Ishikawa (cell line): Measurements from ENCODE around the gene NDFIP1.

Experiments used
- CEBPB ChIP-seq: IDR thresholded peaks from 2 replicates; pipeline ENCODE4 v1.6.1; 2012
- CREB1 ChIP-seq: IDR thresholded peaks from 2 replicates; pipeline ENCODE4 v1.6.1; 2012; ENCODE audit warnings: low read depth
- EGR1 ChIP-seq: IDR thresholded peaks from 2 replicates; pipeline ENCODE4 v1.6.1; 2012
- EP300 ChIP-seq: IDR thresholded peaks from 2 replicates; pipeline ENCODE4 v1.6.1; 2012; ENCODE audit warnings: borderline replicate concordance
- FOXM1 ChIP-seq: IDR thresholded peaks from 2 replicates; pipeline ENCODE4 v1.6.1; 2012; ENCODE audit warnings: low read depth, borderline replicate concordance
- NFIC ChIP-seq: IDR thresholded peaks from 2 replicates; pipeline ENCODE4 v1.6.1; 2012
- RAD21 ChIP-seq: IDR thresholded peaks from 2 replicates; pipeline ENCODE4 v1.6.1; 2012; ENCODE audit warnings: low read depth
- TAF1 ChIP-seq: IDR thresholded peaks from 2 replicates; pipeline ENCODE4 v1.6.1; 2012; ENCODE audit warnings: low read depth, mild to moderate bottlenecking
- TCF12 ChIP-seq: IDR thresholded peaks from 2 replicates; pipeline ENCODE4 v1.6.1; 2012; ENCODE audit warnings: low read depth
- TEAD4 ChIP-seq: IDR thresholded peaks from 2 replicates; pipeline ENCODE4 v1.6.1; 2012
- YY1 ChIP-seq: IDR thresholded peaks from 2 replicates; pipeline ENCODE4 v1.6.1; 2012; ENCODE audit warnings: low read depth
- ZBTB7A ChIP-seq: IDR thresholded peaks from 2 replicates; pipeline ENCODE4 v1.6.1; 2012; ENCODE audit warnings: low read depth
- TF ChIP-seq, protein P1 (sequence below): IDR thresholded peaks from 2 replicates; pipeline ENCODE4 v1.6.1; 2012
- TF ChIP-seq, protein P2 (sequence below): IDR thresholded peaks from 2 replicates; pipeline ENCODE4 v1.6.1; 2012
- TF ChIP-seq, protein P3 (sequence below): IDR thresholded peaks from 2 replicates; pipeline ENCODE4 v1.6.1; 2012; ENCODE audit warnings: low read depth, mild to moderate bottlenecking

Gene NDFIP1

DNA sequence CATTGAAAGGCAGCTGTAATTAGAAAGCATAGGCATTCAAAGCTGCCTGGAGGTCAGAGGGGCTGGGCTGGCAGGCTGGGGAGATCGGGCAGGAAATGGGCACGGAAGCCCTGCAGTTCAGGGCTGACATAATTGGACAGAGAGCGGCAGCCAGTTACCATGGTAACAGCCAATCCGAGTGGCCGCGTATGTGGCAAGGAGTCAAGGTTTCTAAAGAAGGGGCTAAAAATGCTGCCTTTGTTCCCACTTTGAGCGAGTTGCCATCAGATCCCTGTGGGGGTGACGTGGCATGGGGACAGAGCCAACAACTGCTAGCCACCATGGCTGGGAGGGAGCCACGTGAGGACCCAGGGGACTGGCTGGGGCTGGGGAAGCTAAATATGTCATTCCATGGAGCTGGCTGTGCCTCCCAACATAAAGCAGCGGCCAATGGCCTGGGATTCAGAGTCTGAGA is 44.7 kb upstream of the NDFIP1 start:
- TF ChIP-seq, protein P1, sequence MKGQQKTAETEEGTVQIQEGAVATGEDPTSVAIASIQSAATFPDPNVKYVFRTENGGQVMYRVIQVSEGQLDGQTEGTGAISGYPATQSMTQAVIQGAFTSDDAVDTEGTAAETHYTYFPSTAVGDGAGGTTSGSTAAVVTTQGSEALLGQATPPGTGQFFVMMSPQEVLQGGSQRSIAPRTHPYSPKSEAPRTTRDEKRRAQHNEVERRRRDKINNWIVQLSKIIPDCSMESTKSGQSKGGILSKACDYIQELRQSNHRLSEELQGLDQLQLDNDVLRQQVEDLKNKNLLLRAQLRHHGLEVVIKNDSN = peak; percentile 62
- TF ChIP-seq TCF12 = no peak
- 0 out of 2 replicates have a peak, but pooled peaks have one; percentile 16 for TF ChIP-seq NFIC
- TF ChIP-seq CREB1 = no peak
- TF ChIP-seq RAD21 = no peak
- TF ChIP-seq FOXM1 = no peak
- TF ChIP-seq EP300 = no peak
- no peak for TF ChIP-seq EGR1
- TF ChIP-seq, protein P2, sequence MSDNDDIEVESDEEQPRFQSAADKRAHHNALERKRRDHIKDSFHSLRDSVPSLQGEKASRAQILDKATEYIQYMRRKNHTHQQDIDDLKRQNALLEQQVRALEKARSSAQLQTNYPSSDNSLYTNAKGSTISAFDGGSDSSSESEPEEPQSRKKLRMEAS = peak; percentile 37; the same call in 1 of the 2 replicates

DNA sequence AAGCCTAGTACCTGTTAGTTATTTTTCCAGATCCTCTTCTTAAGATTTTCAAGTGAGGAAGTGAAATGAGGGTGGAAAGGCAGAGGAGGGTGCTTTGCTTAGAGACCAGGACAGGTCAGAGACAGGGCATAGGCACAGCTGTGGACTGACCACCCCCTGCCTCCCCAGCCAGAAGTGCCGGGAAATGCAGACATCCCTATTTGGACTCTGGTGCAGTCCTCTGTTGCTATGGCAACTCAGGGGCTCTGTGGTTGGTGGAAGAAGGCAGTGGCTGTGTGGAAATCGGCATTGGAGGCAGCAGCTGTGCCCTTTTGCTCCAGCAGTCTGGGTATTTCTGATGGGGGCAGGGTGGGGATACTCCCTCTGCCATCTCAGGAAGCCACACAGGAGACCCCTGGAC is 43.3 kb upstream of the NDFIP1 start:
- no peak for TF ChIP-seq NFIC
- TF ChIP-seq, protein P2 = no peak
- TF ChIP-seq CEBPB = no peak
- TF ChIP-seq EP300 = no peak

DNA sequence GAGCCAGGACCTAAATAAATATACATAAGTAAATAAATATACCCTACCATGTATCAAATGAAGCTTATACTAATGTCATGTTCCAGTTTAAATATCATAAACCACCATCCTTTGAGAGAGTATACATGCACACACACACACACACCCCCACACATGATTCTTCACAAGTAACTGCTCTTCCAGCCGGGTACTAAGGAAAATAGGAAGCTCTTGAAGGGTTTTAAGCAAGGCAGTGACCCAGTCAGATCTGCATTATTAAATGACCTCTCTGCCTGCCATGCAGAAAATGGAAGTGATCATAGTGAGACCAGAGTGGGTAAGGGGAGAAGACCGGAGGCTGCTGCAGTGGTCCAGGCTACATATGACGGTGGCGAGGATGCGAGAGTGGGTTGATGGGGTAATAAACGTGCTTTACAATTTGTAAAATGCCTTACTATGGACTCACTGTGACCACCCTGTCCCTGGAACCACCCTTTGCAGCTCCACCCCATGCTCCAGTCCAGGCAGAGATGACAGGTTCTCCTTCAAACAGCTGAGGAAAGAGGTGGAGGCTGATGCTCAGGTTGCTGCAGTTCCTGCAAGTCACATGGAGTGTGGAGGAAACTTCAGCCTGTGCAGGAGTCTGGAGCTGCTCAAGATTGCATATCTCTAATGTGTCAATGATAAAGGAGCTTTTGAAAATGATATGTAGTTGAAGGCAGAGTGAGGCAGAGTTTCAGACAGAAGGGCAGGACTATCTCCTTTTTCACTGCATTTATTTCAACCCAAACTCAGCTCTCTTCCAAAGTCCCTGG is 38.8 kb upstream of the NDFIP1 start:
- TF ChIP-seq, protein P3, sequence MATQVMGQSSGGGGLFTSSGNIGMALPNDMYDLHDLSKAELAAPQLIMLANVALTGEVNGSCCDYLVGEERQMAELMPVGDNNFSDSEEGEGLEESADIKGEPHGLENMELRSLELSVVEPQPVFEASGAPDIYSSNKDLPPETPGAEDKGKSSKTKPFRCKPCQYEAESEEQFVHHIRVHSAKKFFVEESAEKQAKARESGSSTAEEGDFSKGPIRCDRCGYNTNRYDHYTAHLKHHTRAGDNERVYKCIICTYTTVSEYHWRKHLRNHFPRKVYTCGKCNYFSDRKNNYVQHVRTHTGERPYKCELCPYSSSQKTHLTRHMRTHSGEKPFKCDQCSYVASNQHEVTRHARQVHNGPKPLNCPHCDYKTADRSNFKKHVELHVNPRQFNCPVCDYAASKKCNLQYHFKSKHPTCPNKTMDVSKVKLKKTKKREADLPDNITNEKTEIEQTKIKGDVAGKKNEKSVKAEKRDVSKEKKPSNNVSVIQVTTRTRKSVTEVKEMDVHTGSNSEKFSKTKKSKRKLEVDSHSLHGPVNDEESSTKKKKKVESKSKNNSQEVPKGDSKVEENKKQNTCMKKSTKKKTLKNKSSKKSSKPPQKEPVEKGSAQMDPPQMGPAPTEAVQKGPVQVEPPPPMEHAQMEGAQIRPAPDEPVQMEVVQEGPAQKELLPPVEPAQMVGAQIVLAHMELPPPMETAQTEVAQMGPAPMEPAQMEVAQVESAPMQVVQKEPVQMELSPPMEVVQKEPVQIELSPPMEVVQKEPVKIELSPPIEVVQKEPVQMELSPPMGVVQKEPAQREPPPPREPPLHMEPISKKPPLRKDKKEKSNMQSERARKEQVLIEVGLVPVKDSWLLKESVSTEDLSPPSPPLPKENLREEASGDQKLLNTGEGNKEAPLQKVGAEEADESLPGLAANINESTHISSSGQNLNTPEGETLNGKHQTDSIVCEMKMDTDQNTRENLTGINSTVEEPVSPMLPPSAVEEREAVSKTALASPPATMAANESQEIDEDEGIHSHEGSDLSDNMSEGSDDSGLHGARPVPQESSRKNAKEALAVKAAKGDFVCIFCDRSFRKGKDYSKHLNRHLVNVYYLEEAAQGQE = no peak
- TF ChIP-seq CREB1 (no peak), RAD21 (no peak)

DNA sequence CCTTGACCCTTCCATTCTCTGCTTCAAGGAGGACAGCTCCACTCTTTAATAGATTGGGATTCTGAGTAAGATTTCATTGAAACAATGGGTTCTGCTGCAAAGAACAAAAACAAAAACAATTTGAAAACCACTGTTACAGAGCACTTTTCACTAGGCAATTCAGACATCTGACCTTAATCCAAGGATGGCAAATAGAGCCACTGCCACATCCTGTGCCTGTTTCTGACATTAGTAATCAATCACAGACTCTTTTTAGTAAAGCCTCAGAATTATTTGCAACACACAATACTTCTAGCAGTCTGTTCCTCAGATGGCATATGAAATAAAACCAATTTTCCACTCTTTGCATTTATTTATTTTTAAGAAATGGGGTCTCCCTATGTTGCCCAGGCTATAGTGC is 37.8 kb upstream of the NDFIP1 start:
- TF ChIP-seq CEBPB = no peak
- TF ChIP-seq ZBTB7A = no peak
- TF ChIP-seq YY1 = no peak
- TF ChIP-seq, protein P3 = no peak
- no peak for TF ChIP-seq FOXM1
- no peak for TF ChIP-seq CREB1
- no peak for TF ChIP-seq TAF1
- no peak for TF ChIP-seq NFIC
- TF ChIP-seq, protein P1 = no peak
- TF ChIP-seq EP300 = no peak
- TF ChIP-seq TCF12 = no peak
- TF ChIP-seq, protein P2 = no peak
- no peak for TF ChIP-seq EGR1
- TF ChIP-seq TEAD4 = no peak
- no peak for TF ChIP-seq RAD21

DNA sequence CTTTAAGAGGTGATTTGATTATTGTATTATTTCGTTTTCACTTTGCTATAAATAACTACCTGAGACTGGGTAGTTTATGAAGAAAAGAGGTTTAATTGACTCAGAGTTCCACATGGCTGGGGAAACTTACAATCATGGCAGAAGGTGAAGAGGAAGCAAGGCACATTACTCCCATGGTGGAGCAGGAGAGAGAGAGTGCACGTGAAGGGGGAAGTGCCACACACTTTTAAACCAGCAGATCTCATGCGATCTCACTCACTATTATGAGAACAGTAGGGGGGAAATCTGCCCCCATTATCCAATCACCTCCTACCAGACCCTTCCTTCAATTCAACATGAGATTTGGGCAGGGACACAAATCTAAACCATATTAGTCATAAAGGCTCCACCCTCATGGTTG is 36.1 kb upstream of the NDFIP1 start:
- TF ChIP-seq CREB1 (no peak), TEAD4 (no peak), TCF12 (no peak), YY1 (no peak), ZBTB7A (no peak), EGR1 (no peak), NFIC (no peak), RAD21 (no peak), FOXM1 (no peak), CEBPB (no peak), EP300 (no peak), TAF1 (no peak)
- TF ChIP-seq, protein P3 = no peak
- TF ChIP-seq, protein P2 = no peak
- TF ChIP-seq, protein P1 = no peak
